CD4-positive, alpha-beta T cell treated with Interleukin-17A for 4 hours (primary cell): ENCODE data around the gene SOX14.

Experiments
- DNase-seq: peaks from one replicate; pipeline ENCODE4 v3.0.0-alpha.2; 2020; ENCODE audit warnings: mixed read lengths

SOX14 gene

DNA sequence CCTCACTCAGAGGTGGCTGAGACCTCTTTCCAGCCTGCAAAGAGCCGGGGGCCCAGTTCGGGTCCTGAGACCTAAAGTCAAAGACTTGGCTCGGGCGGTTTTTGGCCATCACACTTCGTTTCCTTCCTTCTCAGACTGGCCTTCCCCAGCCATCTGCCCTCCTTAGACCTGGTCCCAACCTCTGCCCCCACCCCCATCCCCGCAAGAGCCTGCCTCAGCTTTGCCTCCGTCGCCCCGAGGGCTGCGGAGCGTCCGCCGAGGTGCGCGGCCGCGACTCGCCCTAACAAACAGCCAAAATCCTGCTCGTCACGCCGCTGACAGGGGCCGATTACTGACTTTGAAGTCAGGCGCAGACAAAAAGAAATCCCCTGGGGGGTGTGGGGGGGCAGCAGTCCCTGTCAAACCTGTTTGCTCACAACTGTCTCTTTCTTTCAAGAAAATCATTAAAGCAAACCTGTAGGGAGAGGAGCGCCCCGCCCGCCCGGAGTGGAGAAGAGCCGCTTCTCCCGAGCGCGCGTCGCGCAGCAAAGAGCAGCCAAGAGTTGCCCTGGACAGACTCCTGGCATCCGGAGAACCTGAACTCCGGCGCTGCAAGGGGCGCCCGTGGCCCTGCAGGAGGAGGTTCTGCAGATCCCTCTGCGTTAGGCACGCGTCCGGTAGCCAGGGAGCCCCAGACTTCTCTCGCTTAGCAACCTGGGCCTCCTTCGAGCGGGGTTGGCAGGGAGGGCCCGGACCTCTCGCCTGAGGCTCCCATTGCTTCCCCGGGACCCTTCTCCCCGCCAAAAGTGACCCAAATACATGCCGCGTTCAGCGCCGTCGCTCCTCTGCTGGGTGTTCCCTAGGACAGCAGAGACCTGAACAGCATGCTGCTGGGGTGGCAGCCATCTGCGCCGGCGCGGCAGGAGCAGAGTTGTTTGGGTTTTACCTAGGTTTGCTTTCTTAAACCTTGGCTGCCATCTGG, 4.5 kb downstream of the SOX14 start:
- no peak for DNase-seq

DNA sequence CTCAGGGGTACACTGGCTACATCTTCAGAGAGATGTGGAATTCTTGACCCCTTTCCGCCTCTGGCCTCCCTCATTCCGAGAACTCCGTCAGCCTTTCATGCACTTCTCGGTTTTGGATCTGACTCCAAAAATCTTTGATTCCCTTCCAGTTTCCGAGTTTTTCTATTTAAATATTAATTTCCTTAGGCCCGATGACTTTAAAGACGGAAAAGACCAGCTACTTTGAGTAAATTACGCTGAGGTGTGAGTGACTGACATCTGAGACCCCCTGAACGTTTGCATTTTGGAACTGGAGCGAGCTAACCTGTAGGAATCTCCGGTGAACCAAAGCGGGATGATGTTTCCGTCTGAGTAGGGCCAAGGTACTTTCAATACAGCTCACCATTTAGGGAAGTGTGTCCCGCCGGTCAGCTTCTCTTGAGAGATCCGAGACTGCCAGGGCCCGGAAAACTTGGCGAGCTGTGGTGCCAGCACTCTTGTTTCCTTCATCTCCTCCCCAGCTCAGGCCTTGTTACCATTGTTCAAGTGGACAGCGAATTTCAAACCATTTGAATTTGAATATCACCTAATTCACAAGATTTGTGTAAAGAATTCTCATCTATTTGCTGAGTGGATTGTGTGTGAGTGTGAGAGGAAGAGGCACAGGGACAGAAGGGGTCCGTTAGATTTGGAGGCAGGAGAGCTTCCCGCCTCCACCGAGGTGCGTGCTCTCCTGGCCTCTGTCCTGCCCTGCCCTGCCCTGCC, 5.4 kb downstream of the SOX14 start:
- DNase-seq, result no peak

DNA sequence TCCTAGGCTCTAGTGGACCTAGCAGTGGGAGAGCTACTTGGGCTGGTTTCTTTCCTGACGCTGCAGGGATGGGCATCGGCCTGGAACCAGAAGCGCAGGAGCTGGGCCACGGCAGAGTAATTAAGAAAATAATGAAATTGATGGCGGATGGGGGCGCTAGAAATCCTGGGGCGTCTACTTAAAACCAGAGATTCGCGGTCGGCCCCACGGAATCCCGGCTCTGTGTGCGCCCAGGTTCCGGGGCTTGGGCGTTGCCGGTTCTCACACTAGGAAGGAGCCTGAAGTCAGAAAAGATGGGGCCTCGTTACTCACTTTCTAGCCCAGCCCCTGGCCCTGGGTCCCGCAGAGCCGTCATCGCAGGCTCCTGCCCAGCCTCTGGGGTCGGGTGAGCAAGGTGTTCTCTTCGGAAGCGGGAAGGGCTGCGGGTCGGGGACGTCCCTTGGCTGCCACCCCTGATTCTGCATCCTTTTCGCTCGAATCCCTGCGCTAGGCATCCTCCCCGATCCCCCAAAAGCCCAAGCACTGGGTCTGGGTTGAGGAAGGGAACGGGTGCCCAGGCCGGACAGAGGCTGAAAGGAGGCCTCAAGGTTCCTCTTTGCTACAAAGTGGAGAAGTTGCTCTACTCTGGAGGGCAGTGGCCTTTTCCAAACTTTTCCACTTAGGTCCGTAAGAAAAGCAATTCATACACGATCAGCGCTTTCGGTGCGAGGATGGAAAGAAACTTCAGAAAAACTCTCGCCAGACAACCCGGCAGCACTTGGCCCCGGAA, 6.1 kb downstream of the SOX14 start:
- DNase-seq, result no peak

DNA sequence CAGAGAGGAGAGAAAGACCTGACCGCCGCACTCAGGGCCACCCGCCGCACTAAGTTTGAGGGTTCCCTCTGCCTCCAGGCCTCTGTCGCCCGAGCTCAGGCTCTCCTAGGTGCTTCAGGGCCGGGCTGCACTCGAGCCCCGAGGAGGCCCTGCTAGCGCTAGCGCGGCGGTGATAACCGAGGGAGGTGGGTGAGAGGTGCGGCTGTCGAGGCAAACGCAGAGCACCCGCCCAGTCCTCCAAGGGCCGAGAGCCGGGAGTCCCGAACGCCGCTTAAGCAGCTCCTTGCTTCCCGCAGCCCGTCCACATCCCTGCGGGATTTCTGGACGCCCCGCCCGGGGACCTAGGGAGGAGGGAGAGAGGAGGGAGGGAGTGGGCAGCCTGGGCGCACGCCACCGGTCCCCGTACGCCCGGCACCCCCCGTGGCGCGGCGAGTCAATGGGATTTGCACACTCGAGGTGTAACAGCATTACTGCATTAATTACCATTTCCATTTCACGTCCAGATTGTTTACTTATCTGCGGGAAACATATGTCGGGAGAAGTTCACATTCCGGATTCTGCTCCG, 6.8 kb downstream of the SOX14 start:
- DNase-seq, result no peak

DNA sequence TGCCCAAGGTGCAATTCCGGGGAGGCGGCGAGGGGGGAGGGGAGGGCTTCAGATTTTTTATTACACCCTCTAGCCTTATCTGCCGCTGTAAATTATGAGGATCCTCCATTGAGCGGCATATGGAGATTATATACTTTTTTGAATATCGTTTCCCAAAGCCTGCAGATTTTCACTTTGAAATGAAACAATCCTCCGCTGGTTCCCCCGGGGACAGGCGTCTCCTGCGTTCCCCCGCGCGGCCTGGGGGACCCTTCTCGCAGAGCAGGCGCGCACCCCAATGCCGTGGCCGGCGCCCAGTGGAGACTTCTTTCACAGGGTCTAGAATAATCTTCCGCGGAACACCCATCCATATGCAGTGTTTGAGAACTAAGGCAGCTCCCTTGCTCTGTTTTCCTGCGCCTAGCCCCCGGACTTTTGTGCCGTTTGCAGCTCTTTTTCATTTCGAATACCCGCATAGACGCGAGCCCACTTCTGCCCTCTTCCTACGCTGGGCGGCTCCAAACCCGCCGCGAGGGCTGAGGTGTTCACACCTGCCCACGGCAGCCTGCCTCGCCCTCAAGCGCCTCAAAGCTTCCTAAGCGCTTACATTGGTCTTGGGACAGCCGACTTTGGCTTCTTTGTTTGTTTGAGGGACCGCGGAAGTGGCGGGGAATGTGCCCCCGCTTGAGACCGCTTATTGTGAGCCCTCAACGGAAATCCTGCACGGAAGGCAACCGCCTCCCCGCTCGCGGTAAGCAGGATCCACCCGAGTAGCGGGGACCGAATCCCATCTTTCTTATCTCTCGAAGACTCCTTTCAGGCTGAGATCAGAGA, 7.5 kb downstream of the SOX14 start:
- no peak for DNase-seq

DNA sequence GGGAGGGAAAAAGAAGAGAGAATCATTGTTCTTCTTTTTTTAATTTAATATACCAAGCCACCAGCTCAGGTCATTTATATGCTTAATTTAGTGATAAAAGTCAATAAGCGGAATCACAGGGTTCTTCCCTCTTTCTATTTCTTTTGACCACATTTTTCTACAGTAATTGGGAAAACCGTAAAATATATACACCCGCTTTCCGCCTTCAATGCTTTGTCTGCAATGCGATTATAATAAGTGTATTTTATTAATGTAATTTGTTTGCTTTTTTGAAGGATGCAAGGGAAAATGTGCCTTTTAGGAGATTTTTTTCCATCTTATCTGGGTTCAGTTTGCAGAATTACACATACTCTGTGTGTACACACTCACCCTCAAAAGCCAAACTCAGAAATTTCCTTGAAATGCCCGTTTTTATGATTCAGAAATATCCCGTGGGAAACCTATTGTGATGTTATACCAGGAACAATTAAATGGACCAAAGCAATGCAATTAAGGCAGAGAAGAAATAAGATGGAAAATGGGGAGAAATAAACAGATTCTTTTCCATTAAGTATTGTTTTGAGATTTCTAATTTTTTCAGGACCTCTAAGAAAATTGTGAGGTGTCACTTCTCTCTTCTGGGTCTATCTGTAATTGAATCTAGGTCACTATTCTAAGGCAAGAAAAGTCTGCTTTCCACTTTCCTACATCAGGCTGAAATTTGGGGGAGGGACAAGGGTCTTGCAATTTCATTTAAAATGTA, 8.3 kb downstream of the SOX14 start:
- DNase-seq, result no peak

DNA sequence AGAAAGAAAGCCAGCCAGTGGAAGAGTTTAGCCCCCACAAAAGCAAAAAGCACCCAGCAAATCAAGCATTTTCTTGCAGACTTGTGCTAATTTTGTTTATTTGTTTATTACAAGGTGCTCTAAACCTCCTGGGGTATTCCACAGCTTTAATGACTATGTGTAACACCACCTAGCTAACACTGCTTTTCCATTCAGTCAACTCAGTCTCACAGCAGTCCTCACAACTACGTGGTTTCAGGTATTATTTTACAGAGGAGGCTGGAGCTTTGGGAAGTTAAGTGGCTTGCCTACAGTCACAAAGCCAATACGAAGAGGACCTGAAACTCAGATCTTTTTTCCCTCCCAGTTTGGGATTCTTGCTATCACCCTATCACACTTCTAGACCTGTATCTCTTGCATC, 14.8 kb downstream of the SOX14 start:
- DNase-seq, result no peak

DNA sequence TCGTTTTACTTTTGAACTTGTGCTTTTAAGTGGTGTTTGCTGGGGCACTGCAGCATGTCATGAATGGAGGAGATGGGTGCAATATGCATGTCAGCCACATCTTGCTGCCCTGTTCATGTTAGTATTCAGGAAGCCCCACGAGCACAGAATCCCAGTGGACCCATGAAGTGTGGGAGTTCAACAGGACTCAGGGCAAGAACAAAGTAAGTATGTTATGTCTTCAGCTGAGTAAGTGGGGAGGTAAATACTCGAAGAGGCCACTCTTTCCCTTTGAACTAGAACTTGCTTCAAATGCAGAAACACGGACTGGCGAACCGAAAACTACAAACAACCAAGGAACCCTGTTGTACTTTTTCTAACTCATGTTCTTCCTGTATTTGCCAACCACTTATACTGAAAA, 23.4 kb downstream of the SOX14 start:
- no peak for DNase-seq

DNA sequence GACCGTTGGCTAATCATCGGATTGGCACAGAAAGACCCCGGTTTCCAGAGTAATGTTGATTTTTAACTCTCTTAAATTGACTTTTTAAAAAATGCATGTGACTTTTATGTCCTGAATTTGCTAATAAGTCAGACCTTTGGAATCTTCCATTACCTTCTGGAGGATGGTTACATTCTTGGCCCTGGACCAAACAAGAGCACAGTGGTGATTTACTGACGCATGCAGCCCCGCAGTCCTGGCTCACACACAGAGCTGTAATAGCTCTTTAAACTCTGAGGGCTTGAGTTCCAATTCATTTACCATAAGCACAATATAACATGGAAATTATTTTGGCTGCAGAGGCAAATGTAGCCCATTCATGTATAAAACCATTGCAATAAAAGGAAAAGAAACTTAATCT, 25.1 kb downstream of the SOX14 start:
- no peak for DNase-seq

DNA sequence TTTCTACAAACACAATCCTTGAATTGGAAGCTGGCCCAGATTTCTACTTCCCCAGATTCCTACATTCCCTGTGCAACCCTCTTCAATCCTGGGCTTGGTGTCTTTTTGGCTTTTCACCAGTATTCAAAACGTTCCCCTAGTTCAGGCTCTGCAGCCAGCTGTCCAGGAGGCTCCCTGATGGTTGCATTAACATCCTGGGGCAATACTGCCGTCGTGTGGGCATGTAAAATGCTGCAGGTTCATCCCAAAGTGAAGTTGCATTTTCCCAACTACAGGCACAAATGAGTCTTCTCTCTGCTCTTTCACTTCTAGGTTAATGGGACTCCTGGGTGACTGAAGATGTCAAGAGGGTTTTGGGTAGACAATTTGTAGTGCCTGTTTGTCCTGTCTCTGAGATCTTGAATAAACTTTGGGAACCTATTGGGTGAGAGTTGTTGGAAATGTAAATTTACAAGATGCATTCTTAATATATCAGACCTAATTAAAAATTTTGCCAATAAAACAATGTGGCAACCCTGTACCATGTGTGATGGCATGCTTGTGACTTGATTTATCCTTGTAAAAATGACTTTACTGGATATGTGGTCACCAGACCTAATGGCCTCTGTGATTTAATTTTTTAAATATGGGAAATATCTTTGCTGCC, 28.6 kb downstream of the SOX14 start:
- no peak for DNase-seq

DNA sequence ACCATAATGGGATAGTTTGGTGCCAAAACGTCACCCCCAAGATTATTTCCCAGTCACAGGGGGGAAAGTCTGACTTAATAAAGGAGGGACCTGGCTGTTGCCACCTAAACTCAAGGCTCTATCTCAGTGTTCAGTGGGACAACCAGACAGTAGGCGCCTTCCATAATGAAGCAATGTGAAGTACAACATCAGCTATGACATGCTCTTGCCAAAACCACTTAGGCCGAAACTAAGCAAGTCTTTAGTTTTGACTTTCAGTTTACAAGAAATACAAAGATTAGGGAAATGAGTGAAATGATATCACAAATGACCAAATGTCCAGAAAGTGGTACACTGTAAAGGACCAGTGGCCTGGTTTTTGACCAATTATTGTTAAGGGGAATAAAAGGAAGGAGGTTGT, 32.9 kb downstream of the SOX14 start:
- no peak for DNase-seq

DNA sequence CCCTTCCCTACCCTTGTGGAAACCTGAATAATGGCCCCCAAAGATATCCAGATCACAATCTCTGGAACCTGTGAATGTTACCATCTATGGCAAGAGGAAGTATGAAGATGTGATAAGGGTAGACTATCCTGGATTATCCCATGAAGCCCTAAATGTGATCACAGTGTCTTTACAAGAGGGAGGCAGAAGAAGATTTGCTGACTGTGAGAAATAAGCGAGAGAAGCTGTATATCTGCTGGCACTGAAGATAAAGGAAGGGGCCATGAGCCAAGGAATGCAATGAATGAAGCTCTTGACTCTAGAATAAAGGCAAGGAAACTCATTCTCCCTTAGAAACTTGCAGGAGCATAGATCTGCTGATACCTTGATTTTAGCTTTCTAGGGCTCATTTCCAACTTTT, 39.1 kb downstream of the SOX14 start:
- no peak for DNase-seq

DNA sequence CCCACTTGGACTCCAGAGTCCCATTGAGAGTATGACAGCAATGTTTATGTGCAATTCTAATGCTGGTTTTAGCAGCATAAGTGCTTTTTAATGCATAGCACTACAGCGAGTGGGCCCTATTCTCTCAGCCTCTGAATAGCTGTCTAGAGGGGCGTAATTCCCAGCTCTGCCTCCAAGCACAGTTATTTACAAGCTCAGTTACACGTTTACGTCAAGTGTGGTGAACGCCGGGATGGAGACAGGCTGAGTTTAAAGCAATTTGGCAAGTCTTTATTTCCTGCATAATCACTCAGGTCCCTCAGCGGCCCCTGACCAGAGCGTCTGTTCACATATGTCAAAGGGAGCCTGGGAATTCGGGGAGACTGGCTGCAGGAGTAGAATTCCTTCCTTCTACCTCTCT, 43.9 kb downstream of the SOX14 start:
- DNase-seq, result no peak

DNA sequence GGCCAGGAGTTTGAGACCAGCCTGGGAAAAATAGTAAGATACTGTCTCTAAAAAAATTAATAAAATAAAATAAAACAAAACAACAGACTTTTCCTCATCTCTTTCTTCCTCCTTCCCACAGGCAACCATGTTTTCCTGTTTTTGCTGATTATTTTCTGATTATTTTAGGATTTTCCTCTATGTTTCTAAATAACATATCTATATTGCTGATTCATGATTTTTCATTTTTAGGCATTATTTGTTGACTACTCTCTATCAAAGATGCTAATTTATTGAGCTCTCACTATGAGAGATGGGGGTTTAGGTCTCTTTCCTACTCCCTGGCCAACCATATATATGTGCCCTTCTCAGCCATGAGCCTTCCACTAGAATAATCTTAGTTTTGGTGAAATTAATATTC, 45.4 kb downstream of the SOX14 start:
- no peak for DNase-seq

DNA sequence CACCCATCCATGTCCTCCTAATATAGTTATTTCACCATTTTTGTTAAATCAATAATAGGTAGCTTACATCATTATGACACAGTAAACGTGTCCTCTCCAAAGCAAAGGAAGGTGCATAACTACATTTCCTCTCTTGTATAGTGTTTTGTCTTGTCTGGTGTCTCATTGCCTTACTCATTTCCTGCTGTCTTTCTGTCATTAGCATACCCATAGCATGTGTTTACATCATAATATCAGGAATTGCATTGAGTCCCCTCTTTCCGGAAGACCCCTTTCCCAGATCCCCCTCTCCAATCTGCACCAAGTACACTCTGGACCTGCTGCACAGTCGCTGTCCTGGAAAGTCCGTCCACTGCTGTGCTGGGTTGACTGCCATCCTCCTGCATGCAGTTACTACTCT, 47.9 kb downstream of the SOX14 start:
- DNase-seq, result no peak

DNA sequence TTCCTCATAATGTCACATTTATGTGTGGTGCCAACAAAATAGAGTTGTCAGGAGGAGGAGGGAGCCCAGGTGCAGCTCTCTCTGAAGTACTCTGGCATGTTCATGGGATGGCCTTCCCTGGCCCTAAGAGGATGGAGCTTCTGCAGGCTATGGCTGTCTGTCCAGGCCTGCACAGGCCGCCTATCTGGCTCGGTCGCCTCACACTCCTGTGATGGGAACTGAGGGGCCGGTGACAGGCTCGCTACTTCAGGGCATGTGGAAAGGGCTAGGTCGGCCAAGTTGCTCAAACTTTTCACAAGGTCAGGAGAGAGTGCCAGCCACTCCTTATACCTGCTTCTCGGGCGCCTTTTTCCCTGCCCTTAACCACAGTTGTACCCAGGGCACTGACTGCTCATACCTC, 51.1 kb downstream of the SOX14 start:
- no peak for DNase-seq
